K562 (cell line): ENCODE data around the gene SLC41A3. TPM values are rescaled to one million over a fixed set of nuclear protein-coding genes. Genes with fewer than 3 reads are reported as not detected.

Experiments
- ATAC-seq: fragments of 200-7000 bp; cut with Tn5 transposase; 3 replicates; pipeline ENCODE4 v1.9.1; 2020; ENCODE audit warnings: moderate library complexity
- BruUV-seq: library from RNA; stranded (reverse); fragments of 400-500 nt; replicated peaks from 2 replicates; lab custom pipeline; 2021; lab: Mats Ljungman, UMichigan
- CTCF ChIA-PET: fragments of 300-600 bp; formaldehyde crosslinking; extraction: SDS; loops from one replicate; lab custom pipeline; 2021; ENCODE audit warnings: low intra/inter-chr PET ratio; lab: Yijun Ruan, JAX
- POLR2A ChIA-PET: fragments of 300-600, 350-650 bp; sonication (Branson Sonifier 250); formaldehyde crosslinking; extraction: SDS; loops from one replicate; lab custom pipeline; 2021; ENCODE audit warnings: antibody characterized with exemption, inconsistent platforms; lab: Yijun Ruan, JAX
- DNase-seq, 4 experiments: peaks; one replicate each; pipeline versions ENCODE4 v3.0.0 to v3.0.0-alpha.2; 2011 to 2018; ENCODE audit warnings: low spot score in 3 of 4, mixed read lengths in 3 of 4; ENCODE audit errors: extremely low read depth in 1 of 4
- FAIRE-seq: peaks from 2 replicates; lab custom pipeline; 2011; peaks lifted over from hg19 to GRCh38; lab: Jason Lieb, UNC
- H2AFZ ChIP-seq: 2 replicates; pipeline ENCODE4 v1.6.0; 2011; ENCODE audit warnings: low read depth, low read length, control low read depth, inconsistent platforms
- H3K27ac ChIP-seq: fragments of 200-600 bp; 3 replicates; pipeline ENCODE4 v1.8.0; 2011; ENCODE audit warnings: low read depth, mild to moderate bottlenecking, control low read depth, inconsistent platforms, low read length, moderate library complexity, mixed read lengths; ENCODE audit errors: extremely low read depth
- H3K27me3 ChIP-seq, 2 experiments: fragments of 300-600 bp in 1 of 2; 2 replicates in 1 of 2; 3 replicates in 1 of 2; pipeline versions ENCODE4 v1.6.0 to v1.8.0; 2011; ENCODE audit warnings: inconsistent platforms in 2 of 2, low read length in 2 of 2, mild to moderate bottlenecking in 1 of 2, mixed read lengths in 1 of 2, moderate library complexity in 1 of 2; ENCODE audit not compliant: control insufficient read depth in 2 of 2, insufficient read depth in 2 of 2
- H3K36me3 ChIP-seq: fragments of 300-600 bp; 3 replicates; pipeline ENCODE4 v1.8.0; 2011; ENCODE audit warnings: mild to moderate bottlenecking, low read length, inconsistent platforms; ENCODE audit not compliant: control insufficient read depth, insufficient read depth
- H3K4me1 ChIP-seq, 2 experiments: fragments of 200-600 bp in 1 of 2; replicated peaks in 1 of 2; 2 replicates in 1 of 2; 3 replicates in 1 of 2; pipeline versions ENCODE4 v1.5.1 to v1.8.0; 2011; ENCODE audit warnings: inconsistent platforms in 2 of 2, low read length in 2 of 2, mild to moderate bottlenecking in 1 of 2, mixed read lengths in 1 of 2, moderate library complexity in 1 of 2; ENCODE audit not compliant: control insufficient read depth in 2 of 2, insufficient read depth in 2 of 2
- H3K4me2 ChIP-seq: 2 replicates; pipeline ENCODE4 v1.6.1; 2011; ENCODE audit warnings: low read length, control low read depth, inconsistent platforms, mixed read lengths; ENCODE audit not compliant: insufficient read depth
- H3K4me3 ChIP-seq: fragments of 200-600 bp; sonication (generic), shearing (Covaris generic); 2 replicates; pipeline ENCODE4 v1.5.1; 2016; ENCODE audit warnings: control low read depth, inconsistent platforms
- H3K79me2 ChIP-seq: fragments of 200-600 bp; 3 replicates; pipeline ENCODE4 v1.8.0; 2011; ENCODE audit warnings: low read length, inconsistent platforms; ENCODE audit not compliant: control insufficient read depth, insufficient read depth
- H3K9ac ChIP-seq, 2 experiments: 2 replicates each; pipeline versions ENCODE4 v1.6.0 to v1.6.1; 2011; ENCODE audit warnings: low read depth in 2 of 2, low read length in 2 of 2, control low read depth in 1 of 2, inconsistent platforms in 1 of 2, mild to moderate bottlenecking in 1 of 2, mixed read lengths in 1 of 2; ENCODE audit not compliant: insufficient read depth in 1 of 2
- H3K9me1 ChIP-seq: one replicate; pipeline ENCODE4 v1.6.0; 2011; ENCODE audit warnings: inconsistent platforms, mild to moderate bottlenecking, low read length, moderate library complexity; ENCODE audit not compliant: control insufficient read depth, insufficient read depth
- H3K9me3 ChIP-seq: replicated peaks from 2 replicates; pipeline ENCODE4 v1.5.1; 2011; ENCODE audit warnings: low read depth, low read length, inconsistent platforms; ENCODE audit not compliant: control insufficient read depth, insufficient read depth
- H4K20me1 ChIP-seq: replicated peaks from 2 replicates; pipeline ENCODE4 v1.6.1; 2011; ENCODE audit warnings: low read length, inconsistent platforms, mixed read lengths; ENCODE audit not compliant: control insufficient read depth, insufficient read depth
- JUN ChIP-seq, 2 experiments: sonication (generic) in 1 of 2; formaldehyde crosslinking in 1 of 2; IDR thresholded peaks; 2 replicates each; pipeline versions ENCODE4 v1.6.1 to v1.8.0; 2012 to 2022; ENCODE audit warnings: borderline replicate concordance in 2 of 2, mild to moderate bottlenecking in 2 of 2, improper control_type of control experiment in 1 of 2, low read depth in 1 of 2, low read length in 1 of 2, missing genetic modification reagents in 1 of 2
- NFYB ChIP-seq: IDR thresholded peaks from 2 replicates; pipeline ENCODE4 v1.6.1; 2011; ENCODE audit warnings: mild to moderate bottlenecking, moderate library complexity; ENCODE audit not compliant: insufficient read length; ENCODE audit errors: extremely low read depth
- ZFP36 ChIP-seq: fragments of 150-350 bp; IDR thresholded peaks from 2 replicates; pipeline ENCODE4 v1.6.1; 2018; ENCODE audit warnings: low read length, low read depth; ENCODE audit not compliant: partially characterized antibody
- WGBS: fragments of 100-300 bp; shearing (Covaris generic); methylation state at CpG from one replicate; pipeline ENCODE4 v1.1.6; 2016; ENCODE audit warnings: low coverage, mixed read lengths; ENCODE audit not compliant: insufficient coverage; ENCODE audit errors: missing lambda C conversion rate; 5-methylcytosine and 5-hydroxymethylcytosine counted together
- in situ Hi-C: fragments of 300-500 bp; cut with MboI; formaldehyde crosslinking; loops from 4 replicates; pipeline ENCODE4 v1.15.0; 2018; ENCODE audit warnings: inconsistent platforms, mixed read lengths
- intact Hi-C: fragments of 100-400 bp; cut with micrococcal nuclease; formaldehyde crosslinking; loops from 2 replicates; pipeline ENCODE4 v1.14.2; 2022
- polyA plus RNA-seq, 8 experiments: library from polyadenylated mRNA; depleted of rRNA in 4 of 8; stranded (reverse) in 5 of 8; unstranded in 3 of 8; fragments of >200 nt; fragmentation: Nextera tagmentation in 2 of 8; fragmentation: Illumina TruSeq in 1 of 8; extraction: Ambion mirVana in 2 of 8; extraction: Trizol in 1 of 8; gene quantifications; 2 replicates each; pipeline versions ENCODE4 v1.2.1 to v1.2.3, GENCODE V29; 2011 to 2014; ENCODE audit warnings: inconsistent platforms in 1 of 8, missing spikeins in 1 of 8
- total RNA-seq, 7 experiments: library from RNA; depleted of rRNA in 6 of 7; stranded (reverse); fragments of >200 nt in 6 of 7; fragmentation: Illumina TruSeq in 2 of 7; extraction: Trizol in 2 of 7; gene quantifications; 2 replicates each; pipeline versions ENCODE4 v1.2.1 to v1.2.3, GENCODE V29; 2011 to 2021; ENCODE audit warnings: low replicate concordance in 1 of 7
- TF ChIP-seq, protein P1 (sequence below): fragments of 450-650 bp; IDR thresholded peaks from 2 replicates; pipeline ENCODE4 v1.6.1; 2016; ENCODE audit warnings: mild to moderate bottlenecking
- TF ChIP-seq, protein P2 (sequence below): IDR thresholded peaks from 2 replicates; pipeline ENCODE4 v1.6.1; 2011; ENCODE audit warnings: borderline replicate concordance, low read depth, mild to moderate bottlenecking, moderate library complexity, low read length; ENCODE audit not compliant: insufficient read depth, poor library complexity, severe bottlenecking
- TF ChIP-seq, protein P3 (sequence below), 2 experiments: fragments of 450-650 bp; IDR thresholded peaks; 2 replicates each; pipeline ENCODE4 v1.6.1; 2016; ENCODE audit warnings: mild to moderate bottlenecking in 2 of 2, borderline replicate concordance in 1 of 2, low read depth in 1 of 2, moderate library complexity in 1 of 2

SLC41A3 gene
- total and polyA plus RNA-seq, 9 of the 15 experiments (the other 6 are each of a cell fraction or from before 2014, with no cell fraction given), result 4.1 to 20.7 (median 11.2) TPM

DNA sequence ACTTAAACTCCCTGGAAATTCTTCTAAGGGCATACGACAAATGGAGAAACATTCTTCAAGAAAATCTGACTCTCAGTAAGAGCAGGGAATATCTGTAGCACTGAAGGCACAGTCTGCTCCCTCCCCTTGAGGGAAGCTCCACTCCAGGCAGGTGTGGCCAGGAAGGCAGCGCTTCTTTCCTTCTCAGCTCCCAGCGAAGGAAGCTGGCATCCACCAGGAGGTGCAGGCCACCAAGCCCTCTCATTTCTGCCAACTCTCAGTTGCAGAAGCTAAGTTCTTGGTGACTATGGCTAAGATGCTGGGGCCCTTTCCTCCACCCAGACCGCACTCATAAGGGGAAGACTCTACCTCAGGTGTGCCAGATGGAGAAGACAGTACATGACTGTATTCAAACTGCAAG is 37.7 kb upstream of the SLC41A3 start (continued):
- TF ChIP-seq, protein P1, sequence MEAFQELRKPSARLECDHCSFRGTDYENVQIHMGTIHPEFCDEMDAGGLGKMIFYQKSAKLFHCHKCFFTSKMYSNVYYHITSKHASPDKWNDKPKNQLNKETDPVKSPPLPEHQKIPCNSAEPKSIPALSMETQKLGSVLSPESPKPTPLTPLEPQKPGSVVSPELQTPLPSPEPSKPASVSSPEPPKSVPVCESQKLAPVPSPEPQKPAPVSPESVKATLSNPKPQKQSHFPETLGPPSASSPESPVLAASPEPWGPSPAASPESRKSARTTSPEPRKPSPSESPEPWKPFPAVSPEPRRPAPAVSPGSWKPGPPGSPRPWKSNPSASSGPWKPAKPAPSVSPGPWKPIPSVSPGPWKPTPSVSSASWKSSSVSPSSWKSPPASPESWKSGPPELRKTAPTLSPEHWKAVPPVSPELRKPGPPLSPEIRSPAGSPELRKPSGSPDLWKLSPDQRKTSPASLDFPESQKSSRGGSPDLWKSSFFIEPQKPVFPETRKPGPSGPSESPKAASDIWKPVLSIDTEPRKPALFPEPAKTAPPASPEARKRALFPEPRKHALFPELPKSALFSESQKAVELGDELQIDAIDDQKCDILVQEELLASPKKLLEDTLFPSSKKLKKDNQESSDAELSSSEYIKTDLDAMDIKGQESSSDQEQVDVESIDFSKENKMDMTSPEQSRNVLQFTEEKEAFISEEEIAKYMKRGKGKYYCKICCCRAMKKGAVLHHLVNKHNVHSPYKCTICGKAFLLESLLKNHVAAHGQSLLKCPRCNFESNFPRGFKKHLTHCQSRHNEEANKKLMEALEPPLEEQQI, result no peak
- no peak for TF ChIP-seq NFYB
- TF ChIP-seq, protein P2, sequence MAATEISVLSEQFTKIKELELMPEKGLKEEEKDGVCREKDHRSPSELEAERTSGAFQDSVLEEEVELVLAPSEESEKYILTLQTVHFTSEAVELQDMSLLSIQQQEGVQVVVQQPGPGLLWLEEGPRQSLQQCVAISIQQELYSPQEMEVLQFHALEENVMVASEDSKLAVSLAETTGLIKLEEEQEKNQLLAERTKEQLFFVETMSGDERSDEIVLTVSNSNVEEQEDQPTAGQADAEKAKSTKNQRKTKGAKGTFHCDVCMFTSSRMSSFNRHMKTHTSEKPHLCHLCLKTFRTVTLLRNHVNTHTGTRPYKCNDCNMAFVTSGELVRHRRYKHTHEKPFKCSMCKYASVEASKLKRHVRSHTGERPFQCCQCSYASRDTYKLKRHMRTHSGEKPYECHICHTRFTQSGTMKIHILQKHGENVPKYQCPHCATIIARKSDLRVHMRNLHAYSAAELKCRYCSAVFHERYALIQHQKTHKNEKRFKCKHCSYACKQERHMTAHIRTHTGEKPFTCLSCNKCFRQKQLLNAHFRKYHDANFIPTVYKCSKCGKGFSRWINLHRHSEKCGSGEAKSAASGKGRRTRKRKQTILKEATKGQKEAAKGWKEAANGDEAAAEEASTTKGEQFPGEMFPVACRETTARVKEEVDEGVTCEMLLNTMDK, result no peak

DNA sequence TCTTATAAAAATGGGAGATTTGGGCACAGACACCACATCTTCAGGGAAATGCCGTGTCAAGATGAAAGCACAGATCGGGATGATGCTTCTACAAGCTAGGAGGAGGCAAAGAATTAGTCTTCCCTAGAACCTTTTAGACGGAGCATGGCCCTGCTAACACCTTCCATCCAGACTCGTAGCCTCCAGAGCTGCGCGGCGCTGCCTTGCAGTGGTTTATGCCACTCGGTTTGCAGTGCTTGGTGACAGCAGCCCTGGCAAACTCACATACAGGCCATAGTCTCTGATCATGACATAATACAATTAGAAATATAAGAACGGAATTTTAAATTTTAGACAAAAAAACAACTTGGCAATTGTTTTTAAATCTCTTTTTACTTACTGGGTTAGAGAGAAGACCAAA is 37.1 kb upstream of the SLC41A3 start:
- no peak for FAIRE-seq
- no peak overlapping the region for H3K4me3 ChIP-seq
- H4K20me1 ChIP-seq, result no peaks in the 10 kb centered on the region
- no peak overlapping the region for H2AFZ ChIP-seq
- in situ Hi-C loops, result no loop called here
- no peak overlapping the region for H3K9ac ChIP-seq
- DNase-seq, result no peak
- H3K9me1 ChIP-seq, result no peaks in the 10 kb centered on the region
- no TSS peak for BruUV-seq
- no peak overlapping the region for H3K27ac ChIP-seq
- TF ChIP-seq JUN (IDR thresholded peaks at IDR 0.05; ENCODE audit: borderline replicate concordance, low read depth, low read length) (no peak), JUN (CRISPR knock-in tag; IDR thresholded peaks at IDR 0.05; ENCODE audit: borderline replicate concordance) (no peak), ZFP36 (no peak)
- TF ChIP-seq, protein P3, sequence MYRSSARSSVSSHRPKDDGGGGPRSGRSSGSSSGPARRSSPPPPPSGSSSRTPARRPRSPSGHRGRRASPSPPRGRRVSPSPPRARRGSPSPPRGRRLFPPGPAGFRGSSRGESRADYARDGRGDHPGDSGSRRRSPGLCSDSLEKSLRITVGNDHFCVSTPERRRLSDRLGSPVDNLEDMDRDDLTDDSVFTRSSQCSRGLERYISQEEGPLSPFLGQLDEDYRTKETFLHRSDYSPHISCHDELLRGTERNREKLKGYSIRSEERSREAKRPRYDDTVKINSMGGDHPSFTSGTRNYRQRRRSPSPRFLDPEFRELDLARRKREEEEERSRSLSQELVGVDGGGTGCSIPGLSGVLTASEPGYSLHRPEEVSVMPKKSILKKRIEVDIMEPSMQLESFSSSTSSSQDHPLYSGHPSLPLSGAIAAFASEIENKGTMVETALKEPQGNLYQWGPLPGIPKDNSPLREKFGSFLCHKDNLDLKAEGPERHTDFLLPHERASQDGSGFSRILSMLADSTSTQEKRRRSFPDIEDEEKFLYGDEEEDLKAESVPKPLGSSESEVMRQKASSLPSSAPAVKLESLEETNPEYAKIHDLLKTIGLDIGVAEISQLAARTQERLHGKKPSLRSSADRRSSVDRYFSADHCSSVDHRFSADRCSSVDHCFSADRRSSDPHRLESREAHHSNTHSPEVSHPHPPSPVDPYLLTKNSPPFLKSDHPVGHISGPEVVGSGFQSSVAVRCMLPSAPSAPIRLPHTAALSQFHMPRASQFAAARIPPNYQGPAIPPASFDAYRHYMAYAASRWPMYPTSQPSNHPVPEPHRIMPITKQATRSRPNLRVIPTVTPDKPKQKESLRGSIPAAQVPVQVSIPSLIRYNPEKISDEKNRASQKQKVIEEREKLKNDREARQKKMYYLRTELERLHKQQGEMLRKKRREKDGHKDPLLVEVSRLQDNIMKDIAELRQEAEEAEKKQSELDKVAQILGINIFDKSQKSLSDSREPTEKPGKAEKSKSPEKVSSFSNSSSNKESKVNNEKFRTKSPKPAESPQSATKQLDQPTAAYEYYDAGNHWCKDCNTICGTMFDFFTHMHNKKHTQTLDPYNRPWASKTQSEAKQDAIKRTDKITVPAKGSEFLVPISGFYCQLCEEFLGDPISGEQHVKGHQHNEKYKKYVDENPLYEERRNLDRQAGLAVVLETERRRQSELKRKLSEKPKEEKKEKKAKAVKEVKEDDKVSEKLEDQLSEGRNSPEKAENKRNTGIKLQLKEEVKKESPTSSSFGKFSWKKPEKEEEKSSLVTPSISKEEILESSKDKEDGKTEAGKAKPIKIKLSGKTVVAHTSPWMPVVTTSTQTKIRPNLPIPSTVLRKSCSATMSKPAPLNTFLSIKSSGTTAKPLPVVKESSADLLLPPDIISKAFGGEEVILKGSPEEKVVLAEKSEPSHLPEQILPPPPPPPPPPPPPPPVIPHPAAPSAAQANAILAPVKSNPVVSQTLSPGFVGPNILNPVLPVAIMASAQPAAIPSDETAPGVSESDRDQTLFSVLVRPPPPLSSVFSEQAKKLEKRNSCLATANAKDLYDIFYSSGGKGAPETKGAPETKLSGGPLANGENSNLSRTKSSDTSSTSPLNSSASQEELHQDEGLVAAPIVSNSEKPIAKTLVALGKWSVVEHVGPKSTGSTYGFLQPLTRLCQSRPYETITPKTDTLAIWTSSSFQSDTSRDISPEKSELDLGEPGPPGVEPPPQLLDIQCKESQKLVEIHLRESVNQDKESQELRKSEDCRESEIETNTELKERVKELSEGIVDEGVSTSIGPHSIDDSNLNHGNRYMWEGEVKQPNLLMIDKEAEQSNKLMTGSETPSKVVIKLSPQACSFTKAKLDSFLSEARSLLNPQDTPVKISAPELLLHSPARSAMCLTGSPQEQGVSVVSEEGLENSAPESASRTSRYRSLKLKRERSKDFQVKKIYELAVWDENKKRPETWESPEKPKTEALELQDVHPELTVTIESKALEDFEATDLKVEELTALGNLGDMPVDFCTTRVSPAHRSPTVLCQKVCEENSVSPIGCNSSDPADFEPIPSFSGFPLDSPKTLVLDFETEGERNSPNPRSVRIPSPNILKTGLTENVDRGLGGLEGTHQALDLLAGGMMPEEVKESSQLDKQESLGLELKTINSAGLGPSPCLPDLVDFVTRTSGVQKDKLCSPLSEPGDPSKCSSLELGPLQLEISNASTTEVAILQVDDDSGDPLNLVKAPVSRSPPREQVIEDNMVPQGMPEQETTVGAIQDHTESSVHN (IDR thresholded peaks at IDR 0.05; ENCODE audit: borderline replicate concordance in 1 of 2, low read depth in 1 of 2), result no peak
- ChIA-PET POLR2A (interaction anchor here (1.0 kb wide), 1 partner anchor 11 kb away, joined by 3 read pairs; no protein-coding TSS in a partner anchor), CTCF (no interaction called here)
- 3% methylated on average over 9 of the region's 9 CpGs for WGBS
- no peak overlapping the region for H3K4me2 ChIP-seq
- ATAC-seq, result no peak
- intact Hi-C loops, result no loop called here
- no peaks in the 10 kb centered on the region for H3K9me3 ChIP-seq
- H3K79me2 ChIP-seq, result no peaks in the 10 kb centered on the region
- peaks cover 2 to 16% of the 10 kb centered on the region in 2 experiments; a peak in 3 of 5 replicates for H3K27me3 ChIP-seq
- H3K36me3 ChIP-seq, result no peaks in the 10 kb centered on the region
- H3K4me1 ChIP-seq, result no peaks in the 10 kb centered on the region
